Measurements from ENCODE around the gene CA9. TPM values are rescaled to one million over a fixed set of nuclear protein-coding genes. Genes with fewer than 3 reads are reported as not detected.

The CA9 gene
- total RNA-seq, 1 experiment from 2014 or later, result 8.5 TPM

DNA sequence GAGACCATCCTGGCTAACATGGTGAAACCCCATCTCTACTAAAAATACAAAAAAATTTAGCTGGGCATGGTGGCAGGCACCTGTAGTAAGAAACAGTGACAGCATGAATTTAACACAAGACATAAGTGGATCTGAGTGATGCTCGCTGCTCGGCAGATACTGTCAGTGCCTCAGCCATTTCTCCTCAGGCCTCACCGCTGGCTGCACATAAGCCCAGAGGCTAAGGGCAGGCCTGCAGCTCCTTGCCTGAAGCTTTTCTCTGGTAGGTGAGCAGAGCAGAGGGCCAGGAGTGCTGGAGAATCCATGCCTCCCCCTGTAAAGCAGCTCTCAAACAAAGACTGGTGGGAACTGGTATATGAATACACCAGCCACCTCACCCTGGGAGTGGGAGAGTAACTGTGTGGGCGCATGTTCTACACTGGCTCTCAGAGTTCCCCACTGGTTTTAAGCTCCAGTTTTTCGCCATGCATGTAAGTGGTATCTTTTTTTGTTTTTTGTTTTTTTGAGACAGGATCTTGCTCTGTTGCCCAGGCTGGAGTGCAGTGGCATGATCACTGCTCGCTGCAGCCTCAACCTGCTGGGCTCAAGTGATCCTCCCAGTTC, 45.2 kb upstream of the CA9 start (continued):
- TF ChIP-seq, protein P1, sequence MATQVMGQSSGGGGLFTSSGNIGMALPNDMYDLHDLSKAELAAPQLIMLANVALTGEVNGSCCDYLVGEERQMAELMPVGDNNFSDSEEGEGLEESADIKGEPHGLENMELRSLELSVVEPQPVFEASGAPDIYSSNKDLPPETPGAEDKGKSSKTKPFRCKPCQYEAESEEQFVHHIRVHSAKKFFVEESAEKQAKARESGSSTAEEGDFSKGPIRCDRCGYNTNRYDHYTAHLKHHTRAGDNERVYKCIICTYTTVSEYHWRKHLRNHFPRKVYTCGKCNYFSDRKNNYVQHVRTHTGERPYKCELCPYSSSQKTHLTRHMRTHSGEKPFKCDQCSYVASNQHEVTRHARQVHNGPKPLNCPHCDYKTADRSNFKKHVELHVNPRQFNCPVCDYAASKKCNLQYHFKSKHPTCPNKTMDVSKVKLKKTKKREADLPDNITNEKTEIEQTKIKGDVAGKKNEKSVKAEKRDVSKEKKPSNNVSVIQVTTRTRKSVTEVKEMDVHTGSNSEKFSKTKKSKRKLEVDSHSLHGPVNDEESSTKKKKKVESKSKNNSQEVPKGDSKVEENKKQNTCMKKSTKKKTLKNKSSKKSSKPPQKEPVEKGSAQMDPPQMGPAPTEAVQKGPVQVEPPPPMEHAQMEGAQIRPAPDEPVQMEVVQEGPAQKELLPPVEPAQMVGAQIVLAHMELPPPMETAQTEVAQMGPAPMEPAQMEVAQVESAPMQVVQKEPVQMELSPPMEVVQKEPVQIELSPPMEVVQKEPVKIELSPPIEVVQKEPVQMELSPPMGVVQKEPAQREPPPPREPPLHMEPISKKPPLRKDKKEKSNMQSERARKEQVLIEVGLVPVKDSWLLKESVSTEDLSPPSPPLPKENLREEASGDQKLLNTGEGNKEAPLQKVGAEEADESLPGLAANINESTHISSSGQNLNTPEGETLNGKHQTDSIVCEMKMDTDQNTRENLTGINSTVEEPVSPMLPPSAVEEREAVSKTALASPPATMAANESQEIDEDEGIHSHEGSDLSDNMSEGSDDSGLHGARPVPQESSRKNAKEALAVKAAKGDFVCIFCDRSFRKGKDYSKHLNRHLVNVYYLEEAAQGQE (IDR thresholded peaks at IDR 0.05; ENCODE audit: low read depth), result no peak
- TF ChIP-seq EZH2 (IDR thresholded peaks at IDR 0.05) (no peak), CBX3 (IDR thresholded peaks at IDR 0.05; ENCODE audit: low read depth) (no peak), FOSL1 (IDR thresholded peaks at IDR 0.05; ENCODE audit: low read depth) (no peak), SIN3A (IDR thresholded peaks at IDR 0.05; ENCODE audit: low read depth) (no peak), POLR2A (IDR thresholded peaks at IDR 0.05; ENCODE audit: borderline replicate concordance, extremely low read depth, insufficient read depth, insufficient read length) (no peak)

- BruUV-seq (replicated peaks), result no TSS peak
- peak; percentile 70 for ATAC-seq
- Histone ChIP-seq H3K9me3 (ENCODE audit: control insufficient read depth in 1 of 2, insufficient read depth in 1 of 2, low read depth in 1 of 2, low read length in 2 of 2) (no peaks in the 10 kb centered on the region), H4K20me1 (ENCODE audit: insufficient read depth) (no peaks in the 10 kb centered on the region), H3K79me2 (ENCODE audit: insufficient read depth, low read length) (no peaks in the 10 kb centered on the region), H3K4me1 (ENCODE audit: control insufficient read depth in 1 of 2, insufficient read depth in 2 of 2, low read length in 2 of 2) (peaks cover 0 to 5% of the 10 kb centered on the region in 2 experiments; a peak in 1 of 4 replicates), H3K27me3 (ENCODE audit: insufficient read depth, low read length) (no peaks in the 10 kb centered on the region), H3K4me3 (replicated peaks in 1 of 2; ENCODE audit: low read depth in 1 of 2, low read length in 2 of 2) (no peak overlapping the region), H3K9ac (ENCODE audit: low read length) (no peak overlapping the region), H2AFZ (ENCODE audit: low read depth, low read length, poor library complexity, severe bottlenecking) (no peak overlapping the region), H3K4me2 (ENCODE audit: low read length) (no peak overlapping the region), H3K36me3 (ENCODE audit: control insufficient read depth in 1 of 2, insufficient read depth in 2 of 2, low read length in 2 of 2) (no peaks in the 10 kb centered on the region), H3K27ac (ENCODE audit: low read depth, low read length) (no peak overlapping the region), H3K9me2 (ENCODE audit: insufficient read depth) (no peaks in the 10 kb centered on the region)
- intact Hi-C loops (cut with micrococcal nuclease), result no loop called here
- ChIA-PET RAD21 (ENCODE audit: low non-redundant PET in 1 of 2, low total read pairs in 2 of 2, uncharacterized antibody in 2 of 2, unreplicated experiment in 2 of 2) (no interaction called here), POLR2A (no interaction called here), CTCF (interaction anchor here (1.5 to 2.1 kb wide), 2 partner anchors 17 to 18 kb away, joined by 3 to 12 read pairs; no protein-coding TSS in a partner anchor)
- no peak for DNase-seq (ENCODE audit: low read depth, low spot score)
- TF ChIP-seq FOSL1 (IDR thresholded peaks at IDR 0.05; ENCODE audit: low read depth) (no peak), POLR2A (IDR thresholded peaks at IDR 0.05; ENCODE audit: borderline replicate concordance, extremely low read depth, insufficient read depth, insufficient read length) (no peak), POLR2AphosphoS5 (IDR thresholded peaks at IDR 0.05; ENCODE audit: low read depth, low read length) (no peak), SIN3A (IDR thresholded peaks at IDR 0.05; ENCODE audit: low read depth) (no peak), MAX (IDR thresholded peaks at IDR 0.05) (no peak), ELF1 (IDR thresholded peaks at IDR 0.05; ENCODE audit: borderline replicate concordance, low read depth) (no peak), TCF7L2 (IDR thresholded peaks at IDR 0.05; ENCODE audit: borderline replicate concordance, extremely low read depth, insufficient read depth, insufficient read length) (no peak), JUND (IDR thresholded peaks at IDR 0.05) (no peak), EZH2 (IDR thresholded peaks at IDR 0.05) (no peak), EZH2phosphoT487 (IDR thresholded peaks at IDR 0.05; ENCODE audit: borderline replicate concordance) (no peak), CEBPB (IDR thresholded peaks at IDR 0.05; ENCODE audit: low read depth) (no peak)
- TF ChIP-seq, protein P1 (IDR thresholded peaks at IDR 0.05; ENCODE audit: low read depth), result no peak
Measured at GRCh38 chr9:35629597-35629996, 44.1 kb upstream of the CA9 start.

Measured in HCT116 (cell line).